Measurements from ENCODE around the gene CELF4.

CELF4 gene

DNA sequence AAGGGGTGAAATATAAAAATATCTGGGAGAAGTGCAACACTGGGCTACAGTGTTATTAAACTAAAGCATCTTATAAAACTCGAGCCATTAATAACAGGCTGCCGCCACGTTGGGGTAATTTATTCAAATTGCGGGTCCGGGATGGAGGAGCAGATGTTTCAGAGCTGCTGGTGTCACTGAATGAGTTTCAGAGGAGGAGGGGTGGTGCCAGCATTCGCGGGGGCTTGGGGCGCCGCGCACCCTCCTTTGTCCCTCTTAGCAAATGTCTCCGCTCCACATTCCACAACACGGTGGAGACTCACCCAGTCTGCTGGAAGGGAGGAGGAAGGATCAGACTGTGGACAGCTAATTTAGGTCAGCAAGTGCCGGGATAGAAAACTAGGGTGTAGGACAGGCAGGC is 260.5 kb downstream of the CELF4 start:
- TF ChIP-seq, protein P1, sequence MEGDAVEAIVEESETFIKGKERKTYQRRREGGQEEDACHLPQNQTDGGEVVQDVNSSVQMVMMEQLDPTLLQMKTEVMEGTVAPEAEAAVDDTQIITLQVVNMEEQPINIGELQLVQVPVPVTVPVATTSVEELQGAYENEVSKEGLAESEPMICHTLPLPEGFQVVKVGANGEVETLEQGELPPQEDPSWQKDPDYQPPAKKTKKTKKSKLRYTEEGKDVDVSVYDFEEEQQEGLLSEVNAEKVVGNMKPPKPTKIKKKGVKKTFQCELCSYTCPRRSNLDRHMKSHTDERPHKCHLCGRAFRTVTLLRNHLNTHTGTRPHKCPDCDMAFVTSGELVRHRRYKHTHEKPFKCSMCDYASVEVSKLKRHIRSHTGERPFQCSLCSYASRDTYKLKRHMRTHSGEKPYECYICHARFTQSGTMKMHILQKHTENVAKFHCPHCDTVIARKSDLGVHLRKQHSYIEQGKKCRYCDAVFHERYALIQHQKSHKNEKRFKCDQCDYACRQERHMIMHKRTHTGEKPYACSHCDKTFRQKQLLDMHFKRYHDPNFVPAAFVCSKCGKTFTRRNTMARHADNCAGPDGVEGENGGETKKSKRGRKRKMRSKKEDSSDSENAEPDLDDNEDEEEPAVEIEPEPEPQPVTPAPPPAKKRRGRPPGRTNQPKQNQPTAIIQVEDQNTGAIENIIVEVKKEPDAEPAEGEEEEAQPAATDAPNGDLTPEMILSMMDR (IDR thresholded peaks at IDR 0.05; ENCODE audit: low read depth, low read length, missing control alignments) = no peak
- DNase-seq (ENCODE audit: low read depth) = no peak
- no peak overlapping the region for H3K4me3 ChIP-seq (ENCODE audit: low read depth, low read length)

DNA sequence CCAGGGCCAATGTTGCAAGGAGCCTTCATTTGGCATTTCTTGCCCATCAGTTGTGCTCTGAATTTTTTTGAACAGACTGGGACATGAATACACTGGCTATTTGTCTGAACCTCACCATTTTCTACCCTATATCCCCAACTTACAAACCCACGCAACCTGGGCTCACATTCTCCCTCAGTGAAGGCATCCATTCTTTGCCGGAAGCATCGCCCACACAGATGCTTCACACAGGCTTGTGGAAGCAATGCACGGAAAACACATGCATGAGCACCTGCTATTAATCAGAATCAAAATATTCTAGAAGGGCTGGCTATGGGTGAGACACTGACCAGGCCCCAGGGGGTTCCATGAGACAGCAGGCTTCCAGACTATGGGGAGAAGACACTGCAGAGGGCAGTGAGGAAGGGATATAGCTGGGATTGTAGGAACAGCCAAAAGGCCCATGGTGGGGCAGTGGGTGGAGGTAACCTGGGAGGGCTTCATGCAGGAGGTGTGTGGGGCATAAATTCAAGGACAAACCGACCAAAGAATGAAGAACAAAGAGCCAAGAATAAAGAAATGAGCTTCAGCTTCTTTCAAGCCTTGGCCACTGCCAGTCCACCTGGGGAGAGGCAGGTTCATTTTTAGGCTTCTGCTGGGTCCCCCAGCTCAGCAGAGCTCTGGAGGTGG is 261.5 kb downstream of the CELF4 start:
- TF ChIP-seq, protein P1 (IDR thresholded peaks at IDR 0.05; ENCODE audit: low read depth, low read length, missing control alignments) = no peak
- DNase-seq (ENCODE audit: low read depth) = no peak
- no peak overlapping the region for H3K4me3 ChIP-seq (ENCODE audit: low read depth, low read length)

DNA sequence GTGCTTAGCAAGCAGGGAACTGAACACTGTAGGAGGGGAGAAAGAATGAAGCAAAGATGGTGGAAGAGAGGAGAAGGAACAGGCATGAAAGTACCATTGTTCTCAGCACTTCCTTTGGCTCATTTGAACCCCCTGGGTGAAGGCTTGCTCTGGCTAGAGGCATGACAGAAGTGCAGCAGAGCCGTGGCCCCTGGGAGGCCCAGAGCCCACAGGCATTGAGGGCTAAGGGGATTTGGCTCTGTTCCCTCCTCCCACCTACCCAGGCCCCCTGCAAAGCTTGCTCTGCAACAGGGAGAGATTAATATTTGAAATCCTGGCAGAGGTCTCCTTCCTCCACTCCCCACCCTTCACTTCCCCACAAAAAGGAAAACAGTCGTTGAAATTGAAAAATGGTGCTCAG is 262.6 kb downstream of the CELF4 start:
- H3K4me3 ChIP-seq (ENCODE audit: low read depth, low read length) = no peak overlapping the region
- TF ChIP-seq, protein P1 (IDR thresholded peaks at IDR 0.05; ENCODE audit: low read depth, low read length, missing control alignments) = no peak
- DNase-seq (ENCODE audit: low read depth) = no peak

DNA sequence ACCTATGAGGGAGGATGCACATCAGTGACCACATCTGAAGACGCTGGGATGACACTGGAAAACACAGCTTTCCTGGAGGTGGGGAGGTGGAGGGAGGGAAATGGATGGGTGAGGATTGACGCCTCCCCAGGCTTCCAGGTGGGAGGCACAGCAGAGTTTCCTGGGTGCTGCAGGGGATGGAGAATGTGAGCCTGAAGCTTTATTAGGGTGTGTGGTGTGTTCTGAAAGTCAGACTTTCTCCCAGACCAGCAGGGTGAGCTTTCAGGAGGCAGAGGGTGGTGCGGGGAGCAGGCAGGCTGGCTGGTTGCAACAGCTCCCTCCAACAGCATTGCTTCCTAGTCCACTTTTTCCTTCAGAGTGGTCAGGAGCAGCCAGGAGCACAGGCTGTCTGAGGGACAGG is 263.1 kb downstream of the CELF4 start:
- DNase-seq (ENCODE audit: low read depth) = no peak
- TF ChIP-seq, protein P1 (IDR thresholded peaks at IDR 0.05; ENCODE audit: low read depth, low read length, missing control alignments) = no peak
- no peak overlapping the region for H3K4me3 ChIP-seq (ENCODE audit: low read depth, low read length)

DNA sequence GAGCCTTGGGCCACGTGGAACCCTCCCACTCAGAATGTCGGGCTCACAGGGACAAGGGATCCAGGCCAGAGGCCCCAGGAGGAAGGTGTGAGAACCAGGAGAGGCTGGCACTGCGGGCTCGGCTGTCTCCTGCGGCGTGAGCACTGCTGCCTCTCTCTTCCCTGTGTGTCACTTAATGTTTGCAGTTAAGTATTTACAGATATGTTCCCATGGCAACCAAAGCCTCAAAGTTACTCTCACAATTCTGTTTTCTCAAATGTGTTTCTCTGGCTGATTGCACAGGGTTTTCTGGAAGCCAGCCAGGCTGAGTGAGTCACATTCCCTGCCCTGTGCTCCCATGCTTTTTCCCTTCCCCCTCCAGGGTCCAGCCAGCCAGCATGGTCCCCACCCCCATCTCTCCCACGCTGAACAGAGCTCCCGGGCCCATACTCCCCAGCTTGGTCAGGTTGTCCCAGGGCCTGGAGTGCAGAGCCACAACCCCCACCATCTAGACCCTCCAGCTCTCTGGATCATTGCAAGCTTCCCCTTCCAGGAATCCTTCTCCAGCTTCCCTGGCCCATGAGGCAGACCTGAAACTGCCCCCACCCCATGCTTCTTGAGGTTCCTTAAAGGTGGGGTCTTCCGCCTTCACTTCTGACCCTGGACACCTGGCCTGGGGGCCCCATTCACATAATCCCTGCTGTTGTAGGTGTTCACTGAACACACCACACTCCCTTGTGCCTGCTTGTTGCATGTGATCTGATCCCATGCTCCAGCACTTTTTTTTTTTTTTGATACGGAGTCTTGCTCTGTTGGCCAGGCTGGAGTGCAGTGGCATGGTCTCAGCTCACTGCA is 265.9 kb downstream of the CELF4 start:
- no peak for DNase-seq (ENCODE audit: low read depth)
- no peak overlapping the region for H3K4me3 ChIP-seq (ENCODE audit: low read depth, low read length)
- TF ChIP-seq, protein P1 (IDR thresholded peaks at IDR 0.05; ENCODE audit: low read depth, low read length, missing control alignments) = no peak

DNA sequence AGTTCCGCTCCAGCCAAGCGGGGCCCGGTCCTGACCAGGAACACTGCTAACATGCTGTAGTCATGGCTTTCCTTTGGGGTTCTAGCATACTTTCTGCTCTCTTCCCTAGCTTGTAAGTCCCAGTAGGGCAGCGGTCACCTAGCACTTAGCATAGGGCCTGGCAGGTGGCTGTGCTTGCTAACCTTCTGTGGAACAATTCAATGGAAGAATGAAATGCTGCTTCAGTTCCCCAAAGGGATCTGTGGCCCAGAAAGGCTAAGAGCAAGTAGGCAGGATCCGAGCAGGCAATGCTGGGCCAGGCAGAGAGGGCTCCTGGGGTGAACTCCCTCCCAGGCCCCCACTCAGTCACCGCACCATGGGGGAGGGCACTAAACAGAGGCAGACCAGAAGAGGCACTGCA is 266.8 kb downstream of the CELF4 start:
- TF ChIP-seq, protein P1 (IDR thresholded peaks at IDR 0.05; ENCODE audit: low read depth, low read length, missing control alignments) = no peak
- H3K4me3 ChIP-seq (ENCODE audit: low read depth, low read length) = no peak overlapping the region
- DNase-seq (ENCODE audit: low read depth) = no peak

Data from GM12864 (cell line).